Astrocyte (in vitro differentiated cells and primary cell): ENCODE data around the gene YIF1B. TPM values are rescaled to one million over a fixed set of nuclear protein-coding genes. Genes with fewer than 3 reads are reported as not detected.

Source experiments
- DNase-seq: peaks from one replicate; pipeline ENCODE4 v3.0.0-alpha.2; 2010; ENCODE audit warnings: low read depth
- FAIRE-seq: peaks from 2 replicates; lab custom pipeline; 2011; peaks lifted over from hg19 to GRCh38; lab: Jason Lieb, UNC
- H2AFZ ChIP-seq: 2 replicates; pipeline ENCODE4 v1.6.0; 2012; ENCODE audit warnings: low read depth, low read length, inconsistent platforms
- H3K27ac ChIP-seq: 2 replicates; pipeline ENCODE4 v1.5.1; 2011; ENCODE audit warnings: low read depth, low read length, inconsistent platforms
- H3K27me3 ChIP-seq: 2 replicates; pipeline ENCODE4 v1.6.0; 2011; ENCODE audit warnings: low read length, inconsistent platforms; ENCODE audit not compliant: insufficient read depth
- H3K36me3 ChIP-seq: 2 replicates; pipeline ENCODE4 v1.5.1; 2011; ENCODE audit warnings: low read length, inconsistent platforms; ENCODE audit not compliant: insufficient read depth
- H3K4me1 ChIP-seq: 2 replicates; pipeline ENCODE4 v1.5.1; 2011; ENCODE audit warnings: low read length, inconsistent platforms; ENCODE audit not compliant: insufficient read depth
- H3K4me2 ChIP-seq: 2 replicates; pipeline ENCODE4 v1.6.0; 2012; ENCODE audit warnings: low read length, inconsistent platforms
- H3K4me3 ChIP-seq: 2 replicates; pipeline ENCODE4 v1.5.1; 2011; ENCODE audit warnings: low read depth, mild to moderate bottlenecking, low read length, inconsistent platforms; ENCODE audit not compliant: insufficient read depth
- H3K79me2 ChIP-seq: 2 replicates; pipeline ENCODE4 v1.6.0; 2012; ENCODE audit warnings: mild to moderate bottlenecking, low read length, inconsistent platforms; ENCODE audit not compliant: insufficient read depth
- H3K9ac ChIP-seq: 2 replicates; pipeline ENCODE4 v1.6.0; 2012; ENCODE audit warnings: mild to moderate bottlenecking, low read length, inconsistent platforms
- H3K9me3 ChIP-seq: 2 replicates; pipeline ENCODE4 v1.5.1; 2012; ENCODE audit warnings: low read depth, mild to moderate bottlenecking, low read length, inconsistent platforms; ENCODE audit not compliant: insufficient read depth
- H4K20me1 ChIP-seq: 2 replicates; pipeline ENCODE4 v1.6.0; 2012; ENCODE audit warnings: low read length, inconsistent platforms; ENCODE audit not compliant: insufficient read depth
- H3K27ac Mint-ChIP-seq: one replicate; pipeline ENCODE4 v1.8.0; 2021; ENCODE audit warnings: mild to moderate bottlenecking, mixed read lengths; ENCODE audit not compliant: unreplicated experiment
- H3K27me3 Mint-ChIP-seq: one replicate; pipeline ENCODE4 v1.8.0; 2021; ENCODE audit warnings: low read depth, mixed read lengths; ENCODE audit not compliant: unreplicated experiment
- H3K36me3 Mint-ChIP-seq: one replicate; pipeline ENCODE4 v1.8.0; 2021; ENCODE audit warnings: low read depth, mixed read lengths; ENCODE audit not compliant: unreplicated experiment
- H3K4me1 Mint-ChIP-seq: one replicate; pipeline ENCODE4 v1.8.0; 2021; ENCODE audit warnings: low read depth, mixed read lengths; ENCODE audit not compliant: unreplicated experiment
- H3K4me3 Mint-ChIP-seq: one replicate; pipeline ENCODE4 v1.8.0; 2021; ENCODE audit warnings: mild to moderate bottlenecking, moderate library complexity, mixed read lengths; ENCODE audit not compliant: unreplicated experiment
- H3K9me3 Mint-ChIP-seq: one replicate; pipeline ENCODE4 v1.8.0; 2021; ENCODE audit warnings: mild to moderate bottlenecking, mixed read lengths; ENCODE audit not compliant: unreplicated experiment
- EZH2 ChIP-seq: IDR thresholded peaks from 2 replicates; pipeline ENCODE4 v1.6.1; 2012; ENCODE audit warnings: mild to moderate bottlenecking, low read length, inconsistent platforms; ENCODE audit not compliant: insufficient read depth
- total RNA-seq: library from RNA; stranded (reverse); gene quantifications from 2 replicates; pipeline ENCODE4 v1.2.1, GENCODE V29; 2021
- TF ChIP-seq, protein P1 (sequence below): IDR thresholded peaks from 2 replicates; pipeline ENCODE4 v1.5.1; 2011; ENCODE audit warnings: low read depth, mild to moderate bottlenecking, inconsistent platforms, low read length, moderate library complexity; ENCODE audit not compliant: insufficient read depth

YIF1B gene
- total RNA-seq, 1 donor from 2014 or later = 81.3 TPM

DNA sequence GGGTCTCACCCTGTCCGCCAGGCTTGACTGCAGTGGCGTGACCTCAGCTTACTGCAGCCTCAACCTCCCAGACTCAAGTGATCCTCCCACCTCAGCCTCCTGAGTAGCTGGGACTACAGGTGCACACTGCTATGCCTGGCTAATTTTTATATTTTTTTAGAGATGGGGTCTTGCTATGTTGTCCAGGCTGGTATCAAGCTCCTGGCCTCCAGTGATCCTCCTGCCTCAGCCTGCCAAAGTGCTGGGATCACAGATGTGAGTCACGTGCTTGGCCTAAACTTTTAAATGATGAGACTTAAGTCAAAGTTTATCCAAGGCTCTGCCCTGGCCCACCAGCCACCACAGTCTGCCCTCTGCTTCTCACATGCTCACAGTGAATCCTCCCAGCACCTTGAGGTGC, 9.5 kb downstream of the YIF1B start:
- TF ChIP-seq EZH2 = no peak
- TF ChIP-seq, protein P1, sequence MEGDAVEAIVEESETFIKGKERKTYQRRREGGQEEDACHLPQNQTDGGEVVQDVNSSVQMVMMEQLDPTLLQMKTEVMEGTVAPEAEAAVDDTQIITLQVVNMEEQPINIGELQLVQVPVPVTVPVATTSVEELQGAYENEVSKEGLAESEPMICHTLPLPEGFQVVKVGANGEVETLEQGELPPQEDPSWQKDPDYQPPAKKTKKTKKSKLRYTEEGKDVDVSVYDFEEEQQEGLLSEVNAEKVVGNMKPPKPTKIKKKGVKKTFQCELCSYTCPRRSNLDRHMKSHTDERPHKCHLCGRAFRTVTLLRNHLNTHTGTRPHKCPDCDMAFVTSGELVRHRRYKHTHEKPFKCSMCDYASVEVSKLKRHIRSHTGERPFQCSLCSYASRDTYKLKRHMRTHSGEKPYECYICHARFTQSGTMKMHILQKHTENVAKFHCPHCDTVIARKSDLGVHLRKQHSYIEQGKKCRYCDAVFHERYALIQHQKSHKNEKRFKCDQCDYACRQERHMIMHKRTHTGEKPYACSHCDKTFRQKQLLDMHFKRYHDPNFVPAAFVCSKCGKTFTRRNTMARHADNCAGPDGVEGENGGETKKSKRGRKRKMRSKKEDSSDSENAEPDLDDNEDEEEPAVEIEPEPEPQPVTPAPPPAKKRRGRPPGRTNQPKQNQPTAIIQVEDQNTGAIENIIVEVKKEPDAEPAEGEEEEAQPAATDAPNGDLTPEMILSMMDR = no peak
- no peaks in the 10 kb centered on the region for H3K9me3 Mint-ChIP-seq
- no peak overlapping the region for H3K9ac ChIP-seq
- FAIRE-seq (no peak), DNase-seq (no peak)
- peaks cover 10% of the 10 kb centered on the region for H3K79me2 ChIP-seq
- H3K27ac Mint-ChIP-seq = no peak overlapping the region
- H2AFZ ChIP-seq = no peak overlapping the region
- H3K27me3 ChIP-seq = no peaks in the 10 kb centered on the region
- no peak overlapping the region for H3K4me3 Mint-ChIP-seq
- H3K36me3 ChIP-seq = no peaks in the 10 kb centered on the region
- H3K4me1 Mint-ChIP-seq = peaks cover 9% of the 10 kb centered on the region
- no peak overlapping the region for H3K4me3 ChIP-seq
- no peak overlapping the region for H3K27ac ChIP-seq
- H4K20me1 ChIP-seq = peaks cover 14% of the 10 kb centered on the region
- H3K36me3 Mint-ChIP-seq = peaks cover 8% of the 10 kb centered on the region
- H3K4me2 ChIP-seq = no peak overlapping the region
- H3K9me3 ChIP-seq = no peaks in the 10 kb centered on the region
- peaks cover 6% of the 10 kb centered on the region for H3K4me1 ChIP-seq
- no peaks in the 10 kb centered on the region for H3K27me3 Mint-ChIP-seq

DNA sequence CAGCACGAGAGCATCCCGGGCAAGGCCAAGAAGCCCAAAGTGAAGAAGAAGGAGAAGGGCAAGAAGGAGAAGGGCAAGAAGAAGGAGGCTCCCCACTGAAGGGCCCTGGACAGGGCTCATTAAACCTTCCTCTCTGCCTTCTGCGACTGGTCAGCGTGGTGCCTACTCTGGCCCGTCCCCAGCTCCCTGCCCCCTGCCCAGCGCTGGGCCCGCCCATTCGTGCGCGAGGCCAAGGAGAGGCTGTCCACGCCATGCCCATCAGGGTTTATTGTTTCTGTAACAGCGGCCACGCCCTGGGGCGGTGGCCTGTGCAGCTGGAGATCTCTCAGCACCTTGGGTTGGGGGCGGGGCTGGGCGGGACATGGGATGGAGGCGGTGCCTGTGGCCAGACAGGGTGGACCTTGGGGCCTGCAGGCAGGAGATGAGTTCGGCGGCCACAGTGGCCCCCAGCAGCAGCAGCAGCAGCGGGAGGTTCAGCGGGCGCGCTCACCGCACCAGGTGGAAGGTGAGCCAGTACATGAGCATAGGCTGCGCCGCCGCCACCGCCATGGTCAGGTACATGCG, 10.8 kb downstream of the YIF1B start:
- Histone ChIP-seq H3K79me2 (no peaks in the 10 kb centered on the region), H3K4me3 (no peak overlapping the region), H3K9me3 (no peaks in the 10 kb centered on the region), H3K27ac (no peak overlapping the region), H2AFZ (no peak overlapping the region), H3K36me3 (no peaks in the 10 kb centered on the region), H3K4me2 (peak overlapping the region; percentile 5), H3K9ac (no peak overlapping the region), H3K27me3 (no peaks in the 10 kb centered on the region), H4K20me1 (peaks cover 4% of the 10 kb centered on the region), H3K4me1 (peaks cover 13% of the 10 kb centered on the region)
- DNase-seq = no peak
- no peak for FAIRE-seq
- Mint-ChIP-seq H3K4me1 (peaks cover 18% of the 10 kb centered on the region), H3K9me3 (no peaks in the 10 kb centered on the region), H3K27ac (no peak overlapping the region), H3K4me3 (peak overlapping the region; percentile 45), H3K36me3 (peaks cover 8% of the 10 kb centered on the region), H3K27me3 (no peaks in the 10 kb centered on the region)
- TF ChIP-seq, protein P1 = no peak
- no peak for TF ChIP-seq EZH2

DNA sequence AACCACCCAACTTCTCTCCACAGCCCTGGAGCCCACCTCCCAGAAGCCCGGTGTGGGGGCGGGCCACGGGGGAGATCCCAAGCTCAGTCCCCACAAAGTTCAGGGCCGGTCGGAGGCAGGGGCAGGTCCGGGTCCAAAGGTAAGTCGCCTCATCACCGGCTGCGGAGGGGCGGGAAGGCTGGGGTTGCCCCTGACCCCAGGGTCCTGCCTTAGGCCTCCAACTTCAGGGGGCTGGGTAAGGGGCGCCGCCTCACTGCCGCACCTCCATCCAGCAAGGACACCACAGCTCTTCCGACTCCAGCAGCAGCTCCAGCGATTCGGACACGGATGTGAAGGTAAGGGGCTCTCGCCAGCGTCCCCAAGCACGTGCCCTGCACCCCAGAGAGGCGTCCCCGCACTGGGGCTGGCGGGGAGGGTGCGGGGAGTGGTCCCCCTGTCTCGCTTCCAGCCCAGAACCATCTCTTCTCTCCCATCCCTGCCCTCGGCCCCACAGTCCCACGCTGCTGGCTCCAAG, 11.3 kb downstream of the YIF1B start:
- H3K4me2 ChIP-seq = peak overlapping the region; percentile 37

More for the DNA sequence above, 11.3 kb downstream of the YIF1B start:
- FAIRE-seq (no peak), DNase-seq (no peak)
- Histone ChIP-seq H3K4me3 (no peak overlapping the region), H3K9ac (no peak overlapping the region), H3K79me2 (no peaks in the 10 kb centered on the region), H3K4me1 (peaks cover 13% of the 10 kb centered on the region), H3K27ac (no peak overlapping the region), H3K9me3 (no peaks in the 10 kb centered on the region), H4K20me1 (no peaks in the 10 kb centered on the region), H2AFZ (no peak overlapping the region), H3K27me3 (no peaks in the 10 kb centered on the region), H3K36me3 (no peaks in the 10 kb centered on the region)
- Mint-ChIP-seq H3K4me1 (peaks cover 18% of the 10 kb centered on the region), H3K27me3 (no peaks in the 10 kb centered on the region), H3K9me3 (no peaks in the 10 kb centered on the region), H3K36me3 (peaks cover 8% of the 10 kb centered on the region), H3K27ac (no peak overlapping the region), H3K4me3 (peak overlapping the region; percentile 45)
- TF ChIP-seq, protein P1 = no peak
- TF ChIP-seq EZH2 = no peak
